ENCODE results near the gene CELSR3.

CELSR3 gene, protein sequence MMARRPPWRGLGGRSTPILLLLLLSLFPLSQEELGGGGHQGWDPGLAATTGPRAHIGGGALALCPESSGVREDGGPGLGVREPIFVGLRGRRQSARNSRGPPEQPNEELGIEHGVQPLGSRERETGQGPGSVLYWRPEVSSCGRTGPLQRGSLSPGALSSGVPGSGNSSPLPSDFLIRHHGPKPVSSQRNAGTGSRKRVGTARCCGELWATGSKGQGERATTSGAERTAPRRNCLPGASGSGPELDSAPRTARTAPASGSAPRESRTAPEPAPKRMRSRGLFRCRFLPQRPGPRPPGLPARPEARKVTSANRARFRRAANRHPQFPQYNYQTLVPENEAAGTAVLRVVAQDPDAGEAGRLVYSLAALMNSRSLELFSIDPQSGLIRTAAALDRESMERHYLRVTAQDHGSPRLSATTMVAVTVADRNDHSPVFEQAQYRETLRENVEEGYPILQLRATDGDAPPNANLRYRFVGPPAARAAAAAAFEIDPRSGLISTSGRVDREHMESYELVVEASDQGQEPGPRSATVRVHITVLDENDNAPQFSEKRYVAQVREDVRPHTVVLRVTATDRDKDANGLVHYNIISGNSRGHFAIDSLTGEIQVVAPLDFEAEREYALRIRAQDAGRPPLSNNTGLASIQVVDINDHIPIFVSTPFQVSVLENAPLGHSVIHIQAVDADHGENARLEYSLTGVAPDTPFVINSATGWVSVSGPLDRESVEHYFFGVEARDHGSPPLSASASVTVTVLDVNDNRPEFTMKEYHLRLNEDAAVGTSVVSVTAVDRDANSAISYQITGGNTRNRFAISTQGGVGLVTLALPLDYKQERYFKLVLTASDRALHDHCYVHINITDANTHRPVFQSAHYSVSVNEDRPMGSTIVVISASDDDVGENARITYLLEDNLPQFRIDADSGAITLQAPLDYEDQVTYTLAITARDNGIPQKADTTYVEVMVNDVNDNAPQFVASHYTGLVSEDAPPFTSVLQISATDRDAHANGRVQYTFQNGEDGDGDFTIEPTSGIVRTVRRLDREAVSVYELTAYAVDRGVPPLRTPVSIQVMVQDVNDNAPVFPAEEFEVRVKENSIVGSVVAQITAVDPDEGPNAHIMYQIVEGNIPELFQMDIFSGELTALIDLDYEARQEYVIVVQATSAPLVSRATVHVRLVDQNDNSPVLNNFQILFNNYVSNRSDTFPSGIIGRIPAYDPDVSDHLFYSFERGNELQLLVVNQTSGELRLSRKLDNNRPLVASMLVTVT (N-terminal part only)

DNA sequence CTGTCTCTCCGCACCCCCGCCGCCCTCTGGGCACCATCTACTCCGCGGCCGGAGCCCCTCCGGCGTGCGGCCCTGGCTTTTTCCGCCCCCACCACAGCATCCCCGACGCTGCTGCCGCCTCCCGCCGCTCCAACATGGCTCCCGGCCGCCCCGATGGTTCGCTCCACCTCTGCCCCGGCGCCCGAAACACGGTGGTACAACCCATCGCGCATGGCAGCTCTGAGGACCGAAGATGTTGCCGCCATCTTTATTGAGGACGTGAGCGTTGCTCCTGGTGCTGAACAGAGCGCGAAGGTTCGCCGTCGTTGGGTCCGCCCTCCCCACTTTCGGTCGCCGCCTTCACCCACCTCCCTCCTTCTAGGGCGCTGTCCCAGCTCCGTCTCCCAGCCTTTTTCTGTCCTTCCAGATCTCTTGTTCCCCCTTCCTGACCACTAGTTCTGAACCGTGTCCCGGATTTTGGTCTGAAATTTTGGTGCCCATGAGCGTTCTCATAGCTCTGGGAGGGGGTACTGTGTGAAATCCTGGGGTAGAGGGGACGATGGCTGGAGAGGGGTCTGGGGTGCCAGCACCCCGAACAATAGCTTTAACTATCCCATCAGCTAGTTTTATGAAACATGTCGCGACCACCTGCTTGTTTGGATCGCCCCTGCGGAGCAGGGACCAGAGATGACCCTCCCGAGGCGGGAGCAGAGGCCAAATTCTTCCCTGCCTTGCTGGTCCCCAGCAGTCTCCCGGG is at the start of gene CELSR3:
CELSR3 (minus strand) TSS at position 134 of the 736 bp plus-strand sequence. CDS start 252 bp downstream, outside the sequence.
- no peak for DNase-seq

DNA sequence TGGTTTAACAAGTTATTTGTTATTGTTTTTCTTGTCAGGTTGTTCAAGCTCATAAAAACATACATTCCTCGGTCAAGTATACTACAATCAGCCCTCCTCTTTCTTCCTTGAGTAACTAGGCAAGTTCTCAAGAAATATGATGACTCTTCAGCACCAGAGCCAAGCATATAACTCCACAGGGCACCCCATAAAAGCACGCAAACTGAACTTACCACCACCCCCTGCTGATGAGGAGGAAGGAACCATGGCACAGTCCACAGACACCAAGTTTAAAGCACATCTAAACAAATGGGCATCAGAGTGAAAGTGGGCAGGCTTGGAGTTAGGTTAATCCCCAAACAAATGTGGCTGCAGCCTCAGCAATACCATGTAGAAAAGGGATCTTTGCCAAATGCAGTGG is 49.0 kb upstream of the CELSR3 start:
- no peak for DNase-seq

DNA sequence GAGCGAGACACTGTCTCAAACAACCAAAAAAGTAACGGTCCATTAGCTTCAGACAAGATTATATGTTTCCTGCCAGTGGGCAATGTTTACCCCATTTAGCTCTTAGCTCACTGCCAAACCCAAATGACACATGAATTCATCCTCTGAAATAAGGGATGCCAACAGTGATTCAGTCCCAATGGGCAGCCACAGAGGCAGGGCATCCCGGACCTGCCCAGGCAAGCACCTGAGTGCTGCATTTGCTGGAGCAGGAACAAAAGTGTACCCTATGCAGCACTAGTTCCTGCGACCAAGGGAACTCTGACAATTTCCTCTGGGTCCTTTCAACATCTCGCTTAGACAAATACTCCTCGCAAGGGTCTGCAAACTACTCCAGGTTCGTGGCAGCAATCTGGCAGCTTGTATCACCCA is 46.4 kb upstream of the CELSR3 start:
- no peak for DNase-seq

- no peak for DNase-seq
These were observed 45.8 kb upstream of the CELSR3 start for GRCh38 chr3:48708481-48708889.

GRCh38 chr3:48707157-48707556 is 44.5 kb upstream of the CELSR3 start:
- DNase-seq, result no peak

DNA sequence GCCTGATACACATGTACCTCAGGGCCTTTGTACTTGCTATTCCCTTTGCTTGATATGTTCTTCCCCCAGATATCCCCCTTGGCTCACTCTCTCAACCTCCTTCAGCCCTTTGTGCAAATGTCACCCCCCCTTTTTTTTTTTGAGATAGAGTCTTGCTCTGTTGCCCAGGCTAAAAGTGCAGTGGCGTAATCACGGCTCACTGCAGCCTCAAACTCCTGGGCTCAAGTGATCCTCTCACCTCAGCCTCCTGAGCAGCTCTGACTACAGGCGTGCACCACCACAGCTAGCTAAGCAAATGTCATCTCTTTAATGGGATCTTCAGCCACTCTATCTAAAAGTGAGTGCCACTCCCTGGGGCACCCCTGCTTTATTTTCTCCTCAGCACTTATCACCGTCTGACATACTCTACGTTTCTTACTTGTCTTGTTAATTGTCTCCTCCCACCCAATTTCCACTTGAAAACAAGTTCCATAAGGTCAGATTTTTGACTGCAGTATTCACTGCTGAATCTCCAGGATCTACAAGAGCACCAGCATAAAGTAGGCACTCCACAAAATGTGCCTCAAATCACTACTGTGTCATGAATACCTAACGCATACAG is 39.7 kb upstream of the CELSR3 start:
- DNase-seq, result no peak

DNA sequence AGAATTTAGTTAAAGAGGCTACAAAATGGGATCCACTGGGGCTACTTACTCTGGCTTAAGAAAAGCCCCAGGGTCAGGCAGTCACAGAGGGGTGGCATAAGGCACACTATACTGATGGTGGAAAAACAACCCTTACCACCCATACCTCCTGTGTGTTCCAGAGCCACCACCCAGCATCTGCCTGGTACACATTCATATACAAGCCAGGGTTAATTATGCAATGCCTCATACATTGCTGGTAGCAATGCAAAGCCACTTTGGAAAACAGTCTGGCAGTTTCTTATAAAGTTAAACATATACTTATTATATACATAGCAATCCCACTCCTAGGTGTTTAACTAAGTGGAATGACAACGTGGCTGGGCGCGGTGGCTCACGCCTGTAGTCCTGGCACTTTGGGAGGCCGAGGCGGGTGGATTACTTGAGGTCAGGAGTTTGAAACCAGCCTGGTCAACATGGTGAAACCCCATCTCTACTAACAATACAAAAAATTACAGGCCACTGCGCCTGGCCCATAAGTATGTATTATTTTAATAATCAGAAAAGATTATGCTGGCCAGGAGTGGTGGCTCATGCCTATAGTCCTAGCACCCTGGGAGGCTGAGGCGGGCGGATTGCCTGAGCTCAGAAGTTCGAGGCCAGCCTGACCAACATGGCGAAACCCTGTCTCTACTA is 38.2 kb upstream of the CELSR3 start:
- DNase-seq, result no peak

- DNase-seq, result no peak
These were observed 36.2 kb upstream of the CELSR3 start for GRCh38 chr3:48698891-48699290.

GRCh38 chr3:48697952-48698351 is 35.3 kb upstream of the CELSR3 start:
- no peak for DNase-seq

DNA sequence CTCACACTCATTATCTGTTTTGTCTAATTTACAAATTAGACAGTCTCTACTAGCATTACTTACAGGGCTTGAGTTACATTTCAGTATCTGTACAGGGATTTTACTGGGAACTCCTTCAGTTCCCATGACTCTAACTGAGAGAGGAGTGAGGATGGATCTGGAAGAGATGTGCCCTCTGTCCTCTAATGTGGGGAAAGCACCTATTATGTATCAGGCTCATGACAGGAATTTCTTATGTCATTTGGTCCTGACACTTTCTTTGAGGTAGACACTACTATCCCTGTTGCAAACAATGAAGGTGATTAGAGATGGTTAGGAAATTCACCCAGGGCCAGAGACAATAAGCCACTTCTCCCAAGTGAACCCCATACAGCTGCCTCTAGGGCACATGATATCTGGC is 33.9 kb upstream of the CELSR3 start:
- DNase-seq, result no peak

DNA sequence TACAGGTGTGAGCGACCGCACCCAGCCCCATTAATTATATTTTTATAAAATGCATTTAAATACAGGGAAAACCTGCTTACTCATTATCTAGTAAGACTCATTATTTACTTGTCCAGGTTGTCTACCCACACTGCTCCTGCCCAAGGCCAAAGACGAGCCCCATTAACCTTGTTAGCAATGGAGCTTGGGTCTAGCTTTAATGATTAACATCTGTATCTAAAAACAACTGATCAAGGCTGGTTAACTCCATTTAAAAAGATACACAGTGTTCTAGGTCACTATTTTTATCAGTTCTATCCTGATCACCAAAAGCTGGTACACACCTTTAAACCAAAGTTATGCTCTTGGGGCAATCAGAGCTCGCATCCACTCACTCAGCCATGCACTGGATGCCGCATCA is 33.5 kb upstream of the CELSR3 start:
- no peak for DNase-seq

DNA sequence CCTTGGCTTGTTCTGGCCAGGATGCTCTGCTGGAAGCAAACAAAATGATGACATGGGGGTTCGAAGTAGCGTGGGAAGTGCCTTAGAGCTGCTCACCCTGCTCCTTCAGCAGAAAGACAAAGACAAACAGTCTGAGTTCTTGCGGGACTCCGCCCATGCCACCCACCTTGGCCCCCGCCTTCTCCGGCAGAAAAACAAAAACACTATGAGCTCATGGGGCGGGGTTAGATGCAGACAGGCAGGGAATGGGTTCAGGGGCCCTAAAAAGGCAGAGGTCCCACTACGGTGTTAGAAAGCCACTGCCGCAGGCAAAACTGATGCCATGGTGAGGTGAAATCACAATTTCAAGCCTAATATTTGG is 32.7 kb upstream of the CELSR3 start:
- no peak for DNase-seq

DNA sequence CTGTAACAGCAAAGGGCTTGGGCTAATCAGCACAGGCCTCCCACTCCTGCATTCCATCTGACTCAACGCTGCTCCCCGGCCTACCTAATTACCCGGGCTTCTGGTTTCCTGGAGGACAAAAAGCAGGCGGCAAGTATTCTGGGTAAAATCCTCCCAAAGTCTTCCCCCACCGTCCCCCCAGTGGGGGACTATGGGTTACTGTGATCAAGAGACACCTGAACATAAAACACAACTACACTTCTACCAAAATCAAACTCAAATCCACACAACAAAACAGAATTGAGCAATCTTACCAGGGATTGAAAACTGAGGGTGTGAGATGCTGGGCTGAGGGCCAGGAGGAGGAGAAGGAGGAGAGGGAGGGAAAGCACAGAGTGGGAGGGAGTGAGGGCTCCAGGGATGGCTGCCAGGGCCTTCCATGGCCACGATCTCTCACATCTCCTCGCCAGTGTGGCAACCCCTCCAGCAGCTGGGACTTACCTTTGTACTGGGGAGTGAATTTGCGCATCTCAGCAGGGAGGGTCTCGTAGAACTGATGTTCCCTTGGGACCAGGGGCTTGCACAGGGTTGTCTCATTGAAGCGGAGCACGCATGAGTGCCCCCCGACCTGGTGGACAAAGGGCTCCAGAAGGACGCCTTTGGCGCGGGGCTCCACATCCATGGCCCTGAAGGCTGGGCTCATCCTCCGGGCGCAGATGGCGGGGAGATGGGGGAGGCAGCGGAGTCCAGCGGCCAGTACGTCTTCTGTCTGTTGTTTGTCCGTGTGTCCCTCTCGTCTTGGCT is 32.1 kb upstream of the CELSR3 start:
- no peak for DNase-seq

- DNase-seq, result no peak
These were observed 31.1 kb upstream of the CELSR3 start for GRCh38 chr3:48693826-48694225.

GRCh38 chr3:48692551-48692950 is 29.9 kb upstream of the CELSR3 start:
- DNase-seq, result no peak

GRCh38 chr3:48690846-48691458 is 28.3 kb upstream of the CELSR3 start:
- no peak for DNase-seq

DNA sequence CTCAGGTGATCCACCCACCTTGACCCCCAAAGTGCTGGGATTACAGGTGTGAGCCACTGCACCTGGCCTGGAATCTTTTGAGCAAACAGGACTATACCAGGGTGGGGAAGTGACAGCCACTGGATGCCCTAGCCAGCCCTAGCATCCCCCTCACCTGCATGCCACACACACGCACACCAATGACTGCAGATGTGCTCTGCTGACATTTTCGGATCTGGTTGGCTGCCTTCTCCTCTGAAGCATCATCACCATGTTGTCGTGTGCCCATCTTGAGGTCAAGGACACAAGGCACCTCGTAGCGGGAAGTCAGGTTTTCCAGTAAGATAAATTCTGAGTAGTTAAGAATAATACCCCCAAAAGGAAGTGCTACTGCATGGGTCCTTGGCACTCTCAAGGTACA is 26.7 kb upstream of the CELSR3 start:
- DNase-seq, result no peak

DNA sequence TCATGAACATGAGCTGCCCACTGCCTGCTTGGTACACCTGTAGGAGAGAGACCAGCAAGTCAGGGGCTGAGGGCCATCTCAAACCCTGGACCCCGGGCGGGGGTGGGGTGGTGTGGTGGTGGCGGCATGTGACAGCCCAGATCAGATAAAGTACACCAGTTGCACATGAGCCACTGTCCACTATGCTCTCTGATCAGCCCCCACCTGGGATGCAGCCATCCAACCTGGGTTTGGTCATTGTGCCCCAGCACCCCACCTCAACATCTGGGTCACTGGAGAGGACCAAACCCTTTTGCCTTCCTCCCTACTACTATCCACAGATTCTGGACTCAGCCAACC is 26.0 kb upstream of the CELSR3 start:
- DNase-seq, result no peak

DNA sequence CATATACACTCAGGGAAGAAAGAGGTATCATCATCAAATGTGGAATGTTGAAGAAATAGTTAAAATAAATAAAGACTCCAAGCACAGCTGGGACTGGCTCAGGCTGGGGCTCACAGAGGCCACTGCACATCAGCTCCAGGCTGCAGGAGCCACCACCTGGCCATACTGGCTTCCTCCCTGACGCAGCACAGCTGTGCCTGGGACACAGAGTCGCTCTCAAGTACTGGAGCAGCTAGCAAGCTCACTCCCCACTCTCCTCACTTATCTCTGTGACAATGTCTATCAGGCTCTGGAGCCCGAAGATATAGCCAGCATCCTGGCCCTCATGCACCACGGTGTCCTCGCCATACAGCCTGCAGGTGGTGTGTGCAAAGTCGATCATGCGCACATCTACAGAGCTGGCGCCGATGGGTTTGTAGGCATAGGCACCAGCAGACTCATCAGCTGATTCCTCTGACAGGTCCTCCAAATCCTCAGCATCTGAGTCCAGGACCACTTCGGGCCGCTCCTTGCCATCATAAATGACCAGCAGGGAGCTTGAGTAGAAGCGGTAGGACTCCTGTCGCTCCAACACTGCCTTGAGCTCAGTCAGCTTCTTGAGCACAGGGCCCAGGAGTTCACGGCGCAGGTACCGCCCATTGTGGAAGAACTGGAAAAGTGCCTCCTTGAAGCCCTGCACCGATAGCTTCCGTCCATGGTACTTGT is 25.5 kb upstream of the CELSR3 start:
- no peak for DNase-seq

GRCh38 chr3:48687220-48687678 is 24.6 kb upstream of the CELSR3 start:
- no peak for DNase-seq

All from activated CD4-positive, alpha-beta T cell treated with anti-CD3 and anti-CD28 coated beads for 1 hour (primary cell).